Fibroblast of pulmonary artery (primary cell): Measurements from ENCODE around the gene DUSP15.

Source experiments
- DNase-seq: peaks from one replicate; pipeline ENCODE4 v3.0.0-alpha.2; 2010; ENCODE audit warnings: low read depth
- H3K4me3 ChIP-seq: replicated peaks from 2 replicates; pipeline ENCODE4 v1.5.1; 2011; ENCODE audit warnings: low read depth, mild to moderate bottlenecking, control low read depth, low read length, moderate library complexity
- CTCF ChIP-seq: IDR thresholded peaks from 2 replicates; pipeline ENCODE4 v1.5.1; 2011; ENCODE audit warnings: mild to moderate bottlenecking, control low read depth, low read length, inconsistent platforms; ENCODE audit errors: missing control alignments

The DUSP15 gene

GRCh38 chr20:31875671-31876070 is 5.3 kb upstream of the DUSP15 start:
- no peak for TF ChIP-seq CTCF
- no peak for DNase-seq

GRCh38 chr20:31872406-31872805 is 2.1 kb upstream of the DUSP15 start:
- no peak for DNase-seq
- H3K4me3 ChIP-seq, result no peak overlapping the region
- no peak for TF ChIP-seq CTCF

More at GRCh38 chr20:31875671-31876070, 5.3 kb upstream of the DUSP15 start:
- H3K4me3 ChIP-seq, result no peak overlapping the region

DNA sequence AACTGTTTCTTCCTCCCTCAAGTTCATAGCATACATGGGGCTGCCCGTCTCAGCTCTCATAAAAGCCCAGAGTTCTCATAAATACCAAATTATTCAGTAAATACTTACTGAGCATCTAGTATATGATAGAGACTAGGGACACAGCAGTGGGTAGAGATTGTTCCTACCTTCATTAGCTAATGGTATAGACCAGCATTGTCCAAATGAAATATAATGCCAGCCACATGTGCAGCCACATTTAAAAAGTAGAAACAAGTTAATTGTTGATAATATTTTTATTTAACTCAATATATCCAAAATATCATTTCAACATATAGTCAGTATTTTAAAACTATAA is 1.3 kb upstream of the DUSP15 start:
- TF ChIP-seq CTCF, result no peak
- DNase-seq, result no peak
- H3K4me3 ChIP-seq, result no peak overlapping the region

DNA sequence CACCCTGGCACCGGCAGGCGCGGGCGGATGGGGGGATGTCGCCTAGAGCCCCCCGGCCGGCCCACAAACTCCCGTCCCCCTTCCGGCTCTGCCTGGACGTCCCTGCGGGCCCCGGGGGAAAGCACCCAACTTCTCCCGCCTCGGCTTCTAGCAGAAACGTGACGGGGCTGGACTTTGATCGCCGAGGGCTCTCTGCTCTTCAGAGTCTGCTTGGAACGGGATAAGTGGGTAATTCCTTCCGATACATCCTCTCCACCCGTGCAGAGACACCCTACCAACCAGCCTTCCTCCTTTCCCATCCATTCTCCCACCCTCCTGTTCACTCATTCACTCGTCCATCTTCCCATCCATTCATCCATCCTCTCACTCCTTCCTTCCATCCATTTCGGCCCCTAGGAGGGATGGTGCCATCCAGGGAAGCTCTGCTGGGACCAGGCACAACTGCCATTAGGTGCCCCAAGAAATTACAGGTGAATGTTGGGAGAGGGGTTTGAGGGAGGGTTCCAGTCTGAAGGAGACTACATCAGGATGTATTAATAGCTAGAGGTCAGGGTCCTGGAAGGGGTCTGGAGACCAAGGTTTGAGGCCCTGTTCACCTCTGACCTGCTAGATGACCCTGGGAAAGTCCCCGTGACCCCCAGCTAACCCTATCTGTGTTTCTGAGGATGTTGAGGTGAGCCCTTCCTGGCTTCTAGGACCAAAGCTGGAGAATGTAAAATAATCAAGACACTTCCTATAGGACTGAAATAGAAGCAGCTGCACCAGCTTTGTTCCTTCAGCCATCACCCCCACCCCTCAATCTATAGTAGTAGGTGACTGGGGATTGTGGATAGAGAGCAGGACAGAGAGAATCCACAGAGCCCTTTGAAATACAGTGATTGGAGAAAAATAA is 645 bp upstream of the DUSP15 start:
- H3K4me3 ChIP-seq, result no peak overlapping the region
- TF ChIP-seq CTCF, result no peak

DNA sequence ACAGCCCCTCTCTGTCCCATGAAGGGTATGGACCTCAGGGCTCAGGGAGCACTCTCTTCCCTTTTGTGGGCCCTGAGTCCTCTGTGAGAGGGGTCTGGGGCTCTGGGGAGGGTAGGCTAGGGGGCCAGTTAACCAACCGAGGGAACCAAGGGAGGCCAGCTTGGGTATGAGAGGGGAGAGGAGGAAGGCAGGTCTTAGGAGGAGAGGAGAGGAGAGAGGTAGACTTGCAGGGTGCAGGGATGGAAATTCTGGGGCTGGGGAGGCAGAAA is 720 bp downstream of the DUSP15 start:
- H3K4me3 ChIP-seq, result no peak overlapping the region
- DNase-seq, result no peak
- no peak for TF ChIP-seq CTCF

More for the DNA sequence above, 645 bp upstream of the DUSP15 start:
- DNase-seq, result no peak

DNA sequence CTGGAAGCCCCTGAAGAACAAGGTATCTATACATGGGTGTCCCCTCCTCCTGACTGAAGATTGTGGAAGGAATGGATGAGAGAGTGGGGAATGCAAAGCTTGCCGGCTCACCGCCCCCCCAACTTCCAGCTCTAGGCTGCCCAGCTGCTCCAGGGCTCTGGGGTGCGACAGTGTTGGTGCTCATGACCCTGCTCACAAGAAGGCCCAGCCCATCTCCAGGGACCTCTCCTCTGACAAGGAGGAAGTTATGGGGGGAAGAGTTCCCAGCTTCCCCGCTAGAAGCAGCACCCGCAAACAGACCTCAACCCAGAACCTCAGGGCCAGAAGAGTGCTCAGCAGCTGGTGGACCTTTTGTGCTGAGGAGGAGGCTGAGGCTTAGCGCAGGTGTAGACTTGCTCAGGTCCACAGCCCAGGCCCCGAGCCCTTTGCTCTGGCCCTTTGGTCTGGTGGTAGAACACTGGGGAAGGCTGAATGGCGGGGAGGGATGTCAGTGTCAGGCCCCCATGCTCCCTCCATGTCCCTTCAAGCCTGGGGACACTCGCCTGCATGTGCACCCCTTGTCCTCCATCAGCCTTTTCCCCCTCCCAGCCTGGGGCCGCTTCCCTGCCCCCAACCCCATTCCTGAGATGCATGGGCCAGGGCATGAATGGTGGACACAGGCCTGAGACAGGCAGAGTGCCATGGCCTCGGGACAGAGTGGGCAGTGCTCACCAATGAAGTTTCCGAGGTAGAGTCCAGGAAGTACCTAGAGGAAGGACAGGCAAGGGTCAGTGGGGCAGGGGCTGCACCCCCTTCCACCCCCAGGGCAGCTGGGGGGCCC is 1.3 kb downstream of the DUSP15 start:
- H3K4me3 ChIP-seq, result no peak overlapping the region
- no peak for TF ChIP-seq CTCF
- DNase-seq, result no peak
